ENCODE data around the gene ZNF827.

The ZNF827 gene

GRCh38 chr4:145843639-145844038, 95.0 kb downstream of the ZNF827 start:
- DNase-seq, result no peak
- H3K9me3 ChIP-seq, result no peaks in the 10 kb centered on the region
- intact Hi-C loops (cut with DNase I; ENCODE audit: low total_unique reads), result no loop called here
- no peak overlapping the region for H3K27ac ChIP-seq
- TF ChIP-seq CTCF (IDR thresholded peaks at IDR 0.05), result no peak
- H3K36me3 ChIP-seq, result peaks cover 5 to 24% (median 7%) of the 10 kb centered on the region in 3 donors
- no peaks in the 10 kb centered on the region for H3K4me1 ChIP-seq
- no peaks in the 10 kb centered on the region for H3K27me3 ChIP-seq
- H3K4me3 ChIP-seq, result no peak overlapping the region

GRCh38 chr4:145843148-145843547, 95.5 kb downstream of the ZNF827 start:
- no peaks in the 10 kb centered on the region for H3K9me3 ChIP-seq
- TF ChIP-seq CTCF (IDR thresholded peaks at IDR 0.05), result no peak

GRCh38 chr4:145842224-145842887, 96.3 kb downstream of the ZNF827 start:
- Histone ChIP-seq H3K9me3 (no peaks in the 10 kb centered on the region), H3K27me3 (no peaks in the 10 kb centered on the region), H3K4me3 (no peak overlapping the region), H3K36me3 (peaks cover 5 to 14% (median 7%) of the 10 kb centered on the region in 3 donors), H3K27ac (no peak overlapping the region), H3K4me1 (no peaks in the 10 kb centered on the region)
- TF ChIP-seq CTCF (IDR thresholded peaks at IDR 0.05), result no peak
- no peak for DNase-seq
- intact Hi-C loops (cut with DNase I; ENCODE audit: low total_unique reads), result no loop called here

More at GRCh38 chr4:145843148-145843547, 95.5 kb downstream of the ZNF827 start:
- Histone ChIP-seq H3K4me3 (no peak overlapping the region), H3K27ac (no peak overlapping the region), H3K36me3 (peaks cover 5 to 19% (median 7%) of the 10 kb centered on the region in 3 donors), H3K4me1 (no peaks in the 10 kb centered on the region), H3K27me3 (no peaks in the 10 kb centered on the region)
- no peak for DNase-seq
- intact Hi-C loops (cut with DNase I; ENCODE audit: low total_unique reads), result no loop called here

GRCh38 chr4:145840801-145841200, 97.8 kb downstream of the ZNF827 start:
- intact Hi-C loops (cut with DNase I; ENCODE audit: low total_unique reads), result no loop called here
- H3K36me3 ChIP-seq, result peaks cover 5 to 11% (median 7%) of the 10 kb centered on the region in 3 donors
- no peak for TF ChIP-seq CTCF (IDR thresholded peaks at IDR 0.05)
- H3K27me3 ChIP-seq, result no peaks in the 10 kb centered on the region
- no peaks in the 10 kb centered on the region for H3K9me3 ChIP-seq
- no peak overlapping the region for H3K27ac ChIP-seq
- DNase-seq, result no peak
- H3K4me3 ChIP-seq, result no peak overlapping the region
- no peaks in the 10 kb centered on the region for H3K4me1 ChIP-seq

- H3K9me3 ChIP-seq, result no peaks in the 10 kb centered on the region
- H3K27ac ChIP-seq, result no peak overlapping the region
- H3K4me1 ChIP-seq, result no peaks in the 10 kb centered on the region
- TF ChIP-seq CTCF (IDR thresholded peaks at IDR 0.05), result peak; percentile 37 to 47
- H3K36me3 ChIP-seq, result peaks cover 4 to 5% (median 5%) of the 10 kb centered on the region in 3 donors
- no peak for DNase-seq
- intact Hi-C loops (cut with DNase I; ENCODE audit: low total_unique reads), result no loop called here
- H3K27me3 ChIP-seq, result no peaks in the 10 kb centered on the region
- no peak overlapping the region for H3K4me3 ChIP-seq
Observed at GRCh38 chr4:145840162-145840768, 98.4 kb downstream of the ZNF827 start.
